CD4-positive, alpha-beta T cell treated with Interleukin-2 at 100 ng/mL for 4 hours (primary cell): ENCODE measurements around the gene RPAIN.

Source experiments
- DNase-seq: peaks from one replicate; pipeline ENCODE4 v3.0.0-alpha.2; 2020; ENCODE audit warnings: low spot score

The RPAIN gene, protein sequence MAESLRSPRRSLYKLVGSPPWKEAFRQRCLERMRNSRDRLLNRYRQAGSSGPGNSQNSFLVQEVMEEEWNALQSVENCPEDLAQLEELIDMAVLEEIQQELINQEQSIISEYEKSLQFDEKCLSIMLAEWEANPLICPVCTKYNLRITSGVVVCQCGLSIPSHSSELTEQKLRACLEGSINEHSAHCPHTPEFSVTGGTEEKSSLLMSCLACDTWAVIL

GRCh38 chr17:5419959-5420653 is at the start of gene RPAIN:
Gene RPAIN, plus strand, starts transcription at chr17:5420182. Its CDS starts 29 bp downstream, at chr17:5420211.
- peak; percentile 84 for DNase-seq

- no peak for DNase-seq
These were observed 49.6 kb upstream of the RPAIN start for GRCh38 chr17:5370411-5370810.

- DNase-seq, result no peak
These were observed 46.9 kb upstream of the RPAIN start for GRCh38 chr17:5373112-5373511.

- DNase-seq, result no peak
These were observed 41.3 kb upstream of the RPAIN start for GRCh38 chr17:5378566-5379207.

GRCh38 chr17:5379351-5380107 is 40.5 kb upstream of the RPAIN start:
- DNase-seq, result no peak

GRCh38 chr17:5380491-5381135 is 39.4 kb upstream of the RPAIN start:
- no peak for DNase-seq

DNA sequence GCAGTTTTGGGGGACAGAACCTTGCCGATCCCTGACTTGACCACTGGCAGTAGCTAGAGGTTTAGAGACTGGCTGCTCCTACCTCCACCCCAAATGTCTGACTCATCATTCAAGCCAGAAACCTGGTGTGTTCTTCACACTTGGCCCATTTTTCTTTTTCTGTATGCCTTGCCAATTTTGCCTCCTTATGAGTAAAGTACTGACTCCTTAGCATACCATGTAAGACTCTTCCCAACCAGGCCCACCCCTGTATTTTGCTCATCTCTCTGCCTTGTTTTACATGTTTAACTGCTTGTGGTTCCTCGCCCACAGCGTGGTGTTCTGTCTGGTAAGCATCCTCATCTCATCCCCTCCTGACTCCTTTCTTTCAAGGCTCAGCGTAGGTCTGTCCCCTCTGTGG is 38.4 kb upstream of the RPAIN start:
- DNase-seq, result no peak

DNA sequence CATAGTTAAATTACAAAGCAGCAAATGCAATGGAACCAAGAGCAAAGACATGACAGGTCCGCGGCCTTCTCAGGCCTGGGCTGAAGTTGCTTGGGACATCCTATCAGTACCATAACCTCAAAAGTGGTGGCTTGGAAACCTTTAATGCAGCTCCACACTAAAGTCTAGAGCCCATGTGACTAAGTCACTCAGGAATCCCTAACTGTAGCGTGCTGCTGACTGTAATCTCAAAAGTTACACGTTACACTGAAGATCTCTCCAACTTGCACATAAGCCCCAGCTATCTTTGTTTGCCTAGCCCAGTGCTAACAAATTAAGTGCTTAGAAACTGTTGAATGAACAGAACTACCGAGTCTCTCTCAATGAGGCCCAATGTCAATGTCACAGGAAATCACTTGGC is 28.3 kb upstream of the RPAIN start:
- no peak for DNase-seq

- DNase-seq, result no peak
These were observed 23.4 kb upstream of the RPAIN start for GRCh38 chr17:5396612-5397011.

- DNase-seq, result no peak
These were observed 20.2 kb upstream of the RPAIN start for GRCh38 chr17:5399767-5400166.

- DNase-seq, result no peak
These were observed 14.6 kb upstream of the RPAIN start for GRCh38 chr17:5405400-5405799.

DNA sequence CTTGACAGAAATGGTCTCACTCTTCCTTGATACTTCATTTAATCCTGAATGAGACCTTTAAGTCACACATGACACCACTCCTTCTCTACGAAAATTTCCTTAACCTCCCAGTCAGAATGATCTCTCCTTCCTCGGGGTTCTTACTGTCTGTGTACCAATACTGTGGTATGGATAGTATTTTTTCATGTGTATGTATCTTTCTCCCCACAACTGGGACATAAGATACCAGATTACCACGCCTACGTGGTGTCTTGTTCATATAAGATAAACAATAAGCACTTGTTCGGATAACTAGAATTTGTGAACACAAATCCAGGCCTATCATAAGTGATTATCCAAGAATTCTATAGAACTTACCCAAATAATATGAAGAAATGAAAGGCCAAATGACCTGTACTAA is 11.8 kb upstream of the RPAIN start:
- DNase-seq, result no peak

- DNase-seq, result no peak
These were observed 9.2 kb upstream of the RPAIN start for GRCh38 chr17:5410594-5411272.

GRCh38 chr17:5413682-5414081 is 6.3 kb upstream of the RPAIN start:
- DNase-seq, result peak; percentile 14

DNA sequence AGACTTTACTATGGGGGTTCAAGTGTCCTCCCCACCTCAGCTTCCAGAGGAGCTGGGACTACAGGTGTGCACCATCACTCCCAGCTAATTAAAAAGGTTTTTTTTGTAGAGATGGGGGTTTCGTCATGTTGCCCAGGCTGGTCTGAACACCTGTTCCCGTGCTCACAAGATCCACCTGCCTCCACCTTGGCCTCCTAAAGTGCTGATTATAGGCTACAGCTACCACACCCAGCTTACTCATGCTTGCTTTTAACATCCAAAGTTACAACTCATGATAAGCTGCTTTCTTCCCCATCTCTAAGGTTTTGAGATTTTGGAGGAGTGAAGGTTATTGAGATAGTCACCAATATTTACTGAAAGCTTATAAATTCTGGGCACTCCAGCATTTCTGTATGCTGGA is 3.1 kb upstream of the RPAIN start:
- DNase-seq, result no peak

DNA sequence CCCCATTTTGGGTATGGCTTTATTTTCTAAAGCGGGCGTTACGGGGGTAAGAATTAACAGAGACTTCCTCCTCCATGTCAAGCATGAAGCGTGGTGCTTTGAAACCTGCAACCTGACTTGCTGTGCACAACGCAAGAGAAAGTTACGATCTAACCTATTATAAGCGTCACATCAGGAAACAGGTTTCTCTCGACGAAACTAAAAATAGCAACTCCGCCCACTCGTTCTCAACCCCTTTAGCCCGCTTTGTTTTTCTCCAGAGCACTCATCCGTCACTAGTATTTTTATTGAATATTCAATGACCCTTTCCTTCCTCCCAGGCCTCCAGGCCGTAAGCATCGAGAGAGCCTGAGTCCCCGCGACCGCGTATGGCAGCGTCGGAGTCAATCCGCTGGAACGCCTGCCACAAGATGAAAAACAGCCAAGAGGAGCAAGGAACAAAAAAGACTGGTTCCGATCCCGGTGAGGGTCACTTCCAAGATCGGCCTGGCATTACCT is 1.1 kb upstream of the RPAIN start:
- peak; percentile 69 for DNase-seq

GRCh38 chr17:5419356-5419958 is 525 bp upstream of the RPAIN start, which contains the start of gene NUP88:
Gene NUP88, minus strand, starts transcription at chr17:5419662. Its CDS starts 12 bp downstream, at chr17:5419650.
- peak; percentile 96 for DNase-seq

- DNase-seq, result no peak
These were observed 2.5 kb downstream of the RPAIN start for GRCh38 chr17:5422505-5422904.

- DNase-seq, result no peak
These were observed 4.9 kb downstream of the RPAIN start for GRCh38 chr17:5424909-5425308.

- no peak for DNase-seq
These were observed 5.8 kb downstream of the RPAIN start for GRCh38 chr17:5425826-5426225.
